Spleen (tissue), 11 donors: ENCODE measurements around the gene GTPBP1. TPM values are rescaled to one million over a fixed set of nuclear protein-coding genes. Genes with fewer than 3 reads are reported as not detected.

Experiments
- DNase-seq: peaks from one replicate; pipeline ENCODE4 v3.0.0-alpha.2; 2020
- H3K27ac ChIP-seq, 8 donors: fragments of 200-600 bp; sonication (generic) in 7 of 8; 1 replicate in 4 of 8; 2 replicates in 4 of 8; pipeline versions ENCODE4 v1.5.0 to v1.8.0; 2016 to 2021; ENCODE audit warnings: inconsistent platforms in 4 of 8, mild to moderate bottlenecking in 4 of 8, moderate library complexity in 1 of 8
- H3K27me3 ChIP-seq, 7 donors: fragments of 200-600 bp; sonication (generic) in 6 of 7; replicated peaks in 1 of 7; 1 replicate in 4 of 7; 2 replicates in 3 of 7; pipeline versions ENCODE4 v1.5.0 to v1.8.0; 2016 to 2021; ENCODE audit warnings: inconsistent platforms in 3 of 7, mild to moderate bottlenecking in 1 of 7
- H3K36me3 ChIP-seq, 6 donors: fragments of 200-600 bp; sonication (generic) in 5 of 6; 1 replicate in 4 of 6; 2 replicates in 2 of 6; pipeline versions ENCODE4 v1.5.0 to v1.8.0; 2016 to 2021; ENCODE audit warnings: inconsistent platforms in 2 of 6
- H3K4me1 ChIP-seq, 6 donors: fragments of 200-600 bp; sonication (generic) in 5 of 6; 1 replicate in 3 of 6; 2 replicates in 3 of 6; pipeline versions ENCODE4 v1.5.0 to v1.8.0; 2016 to 2021; ENCODE audit warnings: inconsistent platforms in 3 of 6
- H3K4me3 ChIP-seq, 8 donors: fragments of 200-600 bp; sonication (generic) in 7 of 8; 1 replicate in 4 of 8; 2 replicates in 4 of 8; pipeline versions ENCODE4 v1.5.0 to v1.8.0; 2016 to 2021; ENCODE audit warnings: inconsistent platforms in 4 of 8, mild to moderate bottlenecking in 4 of 8, moderate library complexity in 2 of 8
- H3K9me3 ChIP-seq, 8 donors: fragments of 200-600 bp; sonication (generic) in 7 of 8; 1 replicate in 4 of 8; 2 replicates in 4 of 8; pipeline versions ENCODE4 v1.5.0 to v1.8.0; 2016 to 2021; ENCODE audit warnings: inconsistent platforms in 4 of 8
- POLR2A ChIP-seq, 3 donors: fragments of 450-650 bp; IDR thresholded peaks; one replicate each; pipeline ENCODE4 v1.5.1; 2017; ENCODE audit warnings: antibody characterized with exemption in 3 of 3, mild to moderate bottlenecking in 1 of 3
- POLR2AphosphoS5 ChIP-seq, 3 donors: sonication (generic); formaldehyde crosslinking; IDR thresholded peaks; one replicate each; pipeline ENCODE4 v1.5.1; 2017; ENCODE audit warnings: antibody characterized with exemption in 3 of 3
- WGBS, 5 donors: extraction: QIAGEN DNeasy Blood & Tissue Kit in 3 of 5; methylation state at CpG; one replicate each; pipeline versions ENCODE4 v1.1.5 to v1.1.7; 2013 to 2018; 5-methylcytosine and 5-hydroxymethylcytosine counted together
- intact Hi-C: fragments of 100-400 bp; cut with DNase I; formaldehyde crosslinking; loops from one replicate; pipeline ENCODE4 v1.15.0; 2023; ENCODE audit warnings: low total_unique reads
- polyA plus RNA-seq, 3 donors: library from polyadenylated mRNA; stranded (reverse); fragments of 200-250 nt; gene quantifications; one replicate each; pipeline ENCODE4 v1.2.1, GENCODE V29; 2013
- total RNA-seq, 7 donors: library from RNA; depleted of rRNA in 3 of 7; stranded (reverse); fragments of >200 nt in 3 of 7; fragmentation: NEBNext Ultra II Directional in 4 of 7; extraction: Animal tissue kit (Norgen Biotek cat#: 25700) in 4 of 7; gene quantifications; one replicate each; pipeline versions ENCODE4 v1.1.0 to v1.2.1, GENCODE V29; 2016 to 2021
- TF ChIP-seq, protein P1 (sequence below), 11 experiments: fragments of 200-600 bp in 7 of 11; fragments of 450-650 bp in 4 of 11; sonication (generic) in 4 of 11; IDR thresholded peaks in 8 of 11; conservative IDR thresholded peaks in 3 of 11; 1 replicate in 7 of 11; 2 replicates in 4 of 11; pipeline versions ENCODE4 v1.4.0 to v1.8.0; 2016 to 2021; ENCODE audit warnings: antibody characterized with exemption in 11 of 11, inconsistent platforms in 4 of 11, mild to moderate bottlenecking in 1 of 11
- donor health status: healthy with polysubstance abuse.
- donor health status: DM: no; HTN: no; CAD: no; lungs with moderate emphysema.
- donor health status: DM: no; HTN: no; CAD: no.
- donor health status: Bipolar disorder and iron deficiency.
- donor health status: healthy.
- donor health status: DM: no; HTN: no; CAD: no.
- donor health status: DM: yes; HTN: yes; CAD: no.

GTPBP1 gene
- total and polyA plus RNA-seq, 10 donors, result 9.7 to 134 (median 91.3) TPM

DNA sequence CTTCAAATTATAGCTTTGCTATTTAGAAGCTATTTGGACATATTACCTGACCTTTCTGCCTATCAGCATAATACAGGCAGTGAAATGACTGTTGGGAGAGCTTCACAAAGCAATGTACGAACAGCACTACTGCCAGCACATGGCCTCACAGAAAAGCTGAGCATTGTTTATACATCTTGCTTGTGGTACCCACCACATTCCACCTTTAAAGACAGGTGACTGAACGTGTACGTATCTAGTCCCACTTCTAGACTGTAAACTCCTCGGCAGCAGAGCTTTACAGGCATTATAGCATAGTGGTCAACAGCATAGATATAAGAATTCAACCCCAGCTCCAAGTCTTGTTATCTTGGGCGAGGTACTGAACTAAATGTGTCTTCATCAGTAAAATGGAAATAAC, 6.6 kb upstream of the GTPBP1 start:
- Histone ChIP-seq H3K27me3 (no peaks in the 10 kb centered on the region), H3K27ac (peak overlapping the region in 7 of 8 donors; percentile 97 to 99 (median 98)), H3K9me3 (no peaks in the 10 kb centered on the region), H3K36me3 (peaks cover 0 to 9% (median 0%) of the 10 kb centered on the region in 6 donors), H3K4me1 (peaks cover 42 to 72% (median 56%) of the 10 kb centered on the region in 6 donors), H3K4me3 (peak overlapping the region; percentile 59 to 79 (median 63))
- WGBS, 5 donors, result 39 to 78% (median 67%) methylated on average over 4 to 5 of the region's 5 CpGs
- no peak for DNase-seq
- TF ChIP-seq, protein P1, sequence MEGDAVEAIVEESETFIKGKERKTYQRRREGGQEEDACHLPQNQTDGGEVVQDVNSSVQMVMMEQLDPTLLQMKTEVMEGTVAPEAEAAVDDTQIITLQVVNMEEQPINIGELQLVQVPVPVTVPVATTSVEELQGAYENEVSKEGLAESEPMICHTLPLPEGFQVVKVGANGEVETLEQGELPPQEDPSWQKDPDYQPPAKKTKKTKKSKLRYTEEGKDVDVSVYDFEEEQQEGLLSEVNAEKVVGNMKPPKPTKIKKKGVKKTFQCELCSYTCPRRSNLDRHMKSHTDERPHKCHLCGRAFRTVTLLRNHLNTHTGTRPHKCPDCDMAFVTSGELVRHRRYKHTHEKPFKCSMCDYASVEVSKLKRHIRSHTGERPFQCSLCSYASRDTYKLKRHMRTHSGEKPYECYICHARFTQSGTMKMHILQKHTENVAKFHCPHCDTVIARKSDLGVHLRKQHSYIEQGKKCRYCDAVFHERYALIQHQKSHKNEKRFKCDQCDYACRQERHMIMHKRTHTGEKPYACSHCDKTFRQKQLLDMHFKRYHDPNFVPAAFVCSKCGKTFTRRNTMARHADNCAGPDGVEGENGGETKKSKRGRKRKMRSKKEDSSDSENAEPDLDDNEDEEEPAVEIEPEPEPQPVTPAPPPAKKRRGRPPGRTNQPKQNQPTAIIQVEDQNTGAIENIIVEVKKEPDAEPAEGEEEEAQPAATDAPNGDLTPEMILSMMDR (IDR thresholded peaks at IDR 0.05 in 8 of 11, conservative IDR thresholded peaks at IDR 0.05 in 3 of 11), result no peak
- TF ChIP-seq POLR2AphosphoS5 (IDR thresholded peaks at IDR 0.05) (no peak), POLR2A (IDR thresholded peaks at IDR 0.05) (no peak)
- intact Hi-C loops, result no loop called here

DNA sequence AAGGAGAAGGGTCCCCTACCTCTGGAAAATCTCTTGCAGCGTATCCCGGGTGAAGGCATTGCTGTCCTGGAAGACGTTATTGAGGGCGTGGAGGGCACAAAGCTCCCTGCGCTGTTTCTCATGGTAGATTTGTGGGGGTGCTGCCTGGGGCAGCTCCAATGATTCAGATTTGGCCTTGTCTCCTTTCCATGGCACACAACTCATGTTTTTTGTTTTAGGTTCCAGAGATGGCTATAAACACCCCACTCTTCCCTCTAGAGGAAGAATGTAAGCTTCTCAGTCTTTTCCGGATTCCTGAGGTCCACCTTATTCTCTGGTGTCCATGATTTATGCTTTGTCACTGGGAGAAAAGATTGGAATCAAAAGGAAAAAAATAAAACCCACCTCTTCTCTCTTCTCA, 6.0 kb upstream of the GTPBP1 start:
- no peak for DNase-seq
- Histone ChIP-seq H3K4me1 (peaks cover 45 to 73% (median 59%) of the 10 kb centered on the region in 6 donors), H3K27me3 (no peaks in the 10 kb centered on the region), H3K9me3 (no peaks in the 10 kb centered on the region), H3K36me3 (peaks cover 0 to 3% (median 0%) of the 10 kb centered on the region in 6 donors), H3K27ac (peak overlapping the region; percentile 94 to 99 (median 98)), H3K4me3 (peak overlapping the region; percentile 59 to 79 (median 63))
- 46 to 61% (median 56%) methylated on average over 6 of the region's 6 CpGs for WGBS, 5 donors
- TF ChIP-seq, protein P1 (IDR thresholded peaks at IDR 0.05 in 8 of 11, conservative IDR thresholded peaks at IDR 0.05 in 3 of 11), result no peak
- TF ChIP-seq POLR2AphosphoS5 (IDR thresholded peaks at IDR 0.05) (no peak), POLR2A (IDR thresholded peaks at IDR 0.05) (no peak)
- intact Hi-C loops, result no loop called here

DNA sequence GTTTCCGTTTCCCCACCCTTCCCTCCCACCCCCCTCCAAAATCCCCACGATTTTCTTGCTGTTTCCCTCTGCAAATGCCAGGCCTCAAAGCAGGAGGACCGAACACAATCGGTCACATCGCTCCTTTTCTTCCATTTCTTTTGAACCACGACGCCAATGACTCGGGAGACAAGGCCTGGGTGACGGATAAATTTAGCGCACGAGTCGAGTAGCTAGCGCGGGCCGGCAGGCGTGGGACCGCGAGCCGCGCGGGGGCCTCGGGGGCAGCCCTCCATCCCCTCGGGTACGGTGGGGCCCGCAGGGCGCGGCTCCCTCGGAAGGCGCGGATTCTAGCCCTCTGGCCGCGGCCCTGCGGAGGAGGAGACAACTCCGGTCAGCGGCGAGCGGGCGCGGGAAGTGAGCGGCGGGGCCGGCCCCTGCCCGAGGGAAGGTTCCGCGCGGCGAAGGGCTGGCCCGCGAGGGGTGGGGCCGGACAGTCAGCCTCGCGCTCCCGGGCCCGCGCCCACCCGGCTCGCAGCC, 5.4 kb upstream of the GTPBP1 start:
- Histone ChIP-seq H3K9me3 (no peaks in the 10 kb centered on the region), H3K4me3 (peak overlapping the region; percentile 59 to 79 (median 63)), H3K27me3 (no peaks in the 10 kb centered on the region), H3K36me3 (peaks cover 0 to 3% (median 0%) of the 10 kb centered on the region in 6 donors), H3K4me1 (peaks cover 50 to 73% (median 64%) of the 10 kb centered on the region in 6 donors), H3K27ac (peak overlapping the region; percentile 94 to 99 (median 98))
- TF ChIP-seq POLR2AphosphoS5 (IDR thresholded peaks at IDR 0.05), result no peak
- TF ChIP-seq POLR2A (IDR thresholded peaks at IDR 0.05), result no peak
- TF ChIP-seq, protein P1 (IDR thresholded peaks at IDR 0.05 in 8 of 11, conservative IDR thresholded peaks at IDR 0.05 in 3 of 11), result no peak
- 0 to 1% (median 0%) methylated on average over 10 to 57 of the region's 57 CpGs for WGBS, 5 donors
- intact Hi-C loops, result no loop called here
- peak; percentile 96 for DNase-seq

DNA sequence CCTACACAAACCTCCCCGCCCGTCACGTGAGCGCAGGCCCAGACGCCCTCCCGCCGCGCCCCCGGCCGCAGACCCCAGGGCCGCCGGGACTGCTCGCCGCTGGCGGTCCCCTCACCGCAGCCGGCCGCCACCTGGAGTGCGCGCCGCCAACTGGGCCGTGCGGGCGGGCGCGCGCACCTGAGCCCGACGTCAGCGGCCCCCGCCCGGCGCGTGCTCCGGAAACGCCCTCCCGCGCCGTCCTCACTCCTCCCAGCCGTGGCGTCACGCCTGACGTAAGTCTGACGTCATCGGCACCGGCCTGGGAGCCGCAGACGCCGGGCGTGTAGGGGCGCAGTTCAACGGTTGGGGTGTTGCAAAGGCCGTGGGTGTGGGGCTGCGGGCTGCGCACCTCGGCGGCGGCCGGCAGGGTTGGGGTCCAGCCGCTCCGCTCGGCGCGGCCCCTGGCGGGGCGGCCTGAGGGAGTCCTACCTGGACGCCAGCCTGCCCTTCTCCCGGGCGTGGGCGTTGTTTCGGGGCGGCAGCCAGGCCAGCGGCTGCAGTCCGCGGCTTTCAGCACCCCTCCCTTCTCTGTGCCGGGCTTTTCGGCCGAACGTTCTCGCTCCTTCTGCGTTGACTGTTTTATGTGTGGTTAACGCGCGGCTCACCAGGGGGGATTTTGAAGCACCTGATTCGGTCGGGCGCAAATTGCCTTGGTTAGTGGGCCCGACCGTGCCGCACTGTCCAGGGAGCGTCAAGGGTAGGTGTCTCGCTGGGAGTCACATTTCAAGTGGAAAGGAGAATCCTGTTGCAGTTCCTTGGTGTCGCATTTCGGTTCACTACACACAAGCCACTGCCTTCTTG, 4.7 kb upstream of the GTPBP1 start, which contains the start of gene JOSD1:
Gene JOSD1, minus strand, starts transcription at position 155 of the 840 bp plus-strand sequence. CDS start 956 bp downstream, outside the sequence.
- intact Hi-C loops, result no loop called here
- Histone ChIP-seq H3K4me1 (peaks cover 49 to 66% (median 59%) of the 10 kb centered on the region in 6 donors), H3K36me3 (no peaks in the 10 kb centered on the region)

More for the DNA sequence above, 4.7 kb upstream of the GTPBP1 start, which contains the start of gene JOSD1:
- H3K27me3 ChIP-seq, result no peaks in the 10 kb centered on the region
- peak within 1 kb of the TSS; percentile 94 to 99 (median 98) for H3K27ac ChIP-seq
- peak within 1 kb of the TSS; percentile 59 to 79 (median 63) for H3K4me3 ChIP-seq
- DNase-seq, result peak; percentile 99
- no peaks in the 10 kb centered on the region for H3K9me3 ChIP-seq
- TF ChIP-seq POLR2A (IDR thresholded peaks at IDR 0.05) (peak; percentile 84 to 93 (median 88)), POLR2AphosphoS5 (IDR thresholded peaks at IDR 0.05) (peak; percentile 99)
- TF ChIP-seq, protein P1 (IDR thresholded peaks at IDR 0.05 in 8 of 11, conservative IDR thresholded peaks at IDR 0.05 in 3 of 11), result peak in 4 of 11 experiments; percentile 17 to 38 (median 33)
- WGBS, 5 donors, result 0 to 1% (median 0%) methylated on average over 23 to 94 of the region's 94 CpGs
